DMS53 treated with DMSO at 0.1 percent for 48 hours (cell line): ENCODE results near the gene ZGRF1.
"Not testable (repeated sequence)": the region's sequence is repeated elsewhere in the genome, so short reads cannot be mapped to it uniquely, and the experiment has no call there.

Source experiments
- DNase-seq: peaks from one replicate; lab custom pipeline; 2025; ENCODE audit not compliant: unreplicated experiment; lab: John Stamatoyannopoulos, UW

ZGRF1 gene

DNA sequence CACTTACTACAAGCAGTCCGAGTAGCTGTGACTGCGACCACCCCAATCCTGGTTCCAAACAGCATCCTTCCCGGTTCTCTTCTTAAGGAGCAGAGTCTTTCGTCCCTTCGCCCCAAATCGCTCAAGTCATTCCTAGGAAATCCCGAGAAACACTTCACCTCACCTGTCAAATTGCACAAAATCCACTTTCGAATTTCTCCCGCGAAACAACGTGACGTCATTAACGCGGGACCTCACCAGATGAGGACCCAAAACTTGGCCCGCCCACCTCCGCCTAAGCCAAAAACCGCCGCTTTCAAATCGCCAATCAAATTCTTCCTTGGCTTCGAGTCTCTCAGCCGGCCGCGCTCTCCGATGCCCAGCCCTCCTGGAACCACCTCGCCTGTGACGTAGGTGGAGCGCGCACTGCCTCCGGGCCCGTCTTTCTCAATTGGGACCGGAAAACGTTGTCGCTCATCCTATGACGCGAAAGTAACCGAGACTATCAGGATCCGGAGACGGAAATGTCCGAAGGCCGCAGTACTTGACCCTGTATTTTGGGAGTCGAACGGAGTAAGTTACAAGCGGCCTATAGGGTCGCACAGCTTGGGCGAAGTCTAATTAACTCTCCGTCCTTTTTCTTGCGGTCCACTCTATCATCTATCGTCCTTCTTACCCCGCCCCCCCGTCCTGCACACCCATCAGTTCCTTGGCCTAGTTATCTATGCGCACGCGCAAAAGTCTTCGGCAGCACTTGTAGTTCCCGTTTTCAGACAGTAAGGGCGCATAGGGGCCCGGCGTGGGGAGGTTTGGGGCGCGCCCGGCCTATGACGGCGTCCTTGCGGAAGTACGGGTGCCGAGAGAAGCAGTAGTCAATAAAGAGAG lies at the start of gene ZGRF1, which contains the start of gene LARP7:
TSS of gene ZGRF1 (minus strand) at position 222 of the 864 bp plus-strand sequence. CDS start 3,733 bp downstream, outside the sequence.
TSS of gene LARP7 (plus strand) at position 456 of the 864 bp plus-strand sequence. CDS start 7,527 bp downstream, outside the sequence.
- peak; percentile 90 for DNase-seq

DNA sequence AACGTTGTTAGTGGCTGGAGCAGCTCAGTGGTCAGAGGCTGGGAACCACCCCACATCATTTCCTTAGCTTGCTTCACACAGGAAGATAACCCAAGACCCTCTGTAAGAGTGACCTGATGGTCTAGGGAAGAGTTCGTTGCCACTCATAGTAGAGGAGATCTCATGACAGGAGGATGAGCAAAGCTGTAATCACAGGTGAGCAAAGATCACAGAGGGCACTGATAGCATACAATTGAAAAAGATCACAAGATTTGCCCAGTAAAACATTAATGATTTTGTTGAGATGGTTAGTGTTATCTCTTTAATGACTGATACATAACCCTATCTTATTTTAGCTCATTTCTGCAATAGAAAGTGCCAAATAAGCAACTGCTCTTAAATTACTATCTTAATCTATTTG lies 44.3 kb upstream of the ZGRF1 start:
- DNase-seq: no peak

DNA sequence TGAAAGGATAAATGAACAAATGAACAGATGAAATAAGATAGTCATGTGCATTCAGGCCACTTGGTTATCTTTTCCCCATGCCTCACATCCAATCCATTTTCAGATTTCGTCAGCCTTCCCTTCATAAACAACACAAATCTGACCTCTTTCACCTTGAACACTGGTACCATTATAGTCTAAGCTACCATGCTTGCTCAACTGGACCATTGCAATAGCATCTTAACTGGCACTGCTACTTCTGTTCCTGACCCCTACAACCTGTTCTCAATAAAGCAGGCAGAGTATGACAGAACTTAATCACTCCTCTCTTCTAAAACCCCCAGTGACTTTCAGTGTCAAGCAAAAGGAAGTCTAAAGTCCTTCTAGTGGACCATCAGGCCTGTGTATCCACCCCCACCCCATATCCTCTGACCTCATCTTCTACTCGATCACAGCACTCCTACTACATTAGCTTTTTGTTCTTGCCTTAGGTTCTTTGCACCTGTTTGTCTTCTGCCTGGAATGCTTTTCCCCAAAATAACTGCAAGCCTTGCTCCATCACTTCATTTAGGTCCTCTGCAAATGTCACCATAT lies 40.9 kb upstream of the ZGRF1 start:
- DNase-seq: no peak

- DNase-seq: no peak
These were observed 37.7 kb upstream of the ZGRF1 start for GRCh38 chr4:112674376-112674775.

- DNase-seq: no peak
These were observed 37.0 kb upstream of the ZGRF1 start for GRCh38 chr4:112673686-112674085.

DNA sequence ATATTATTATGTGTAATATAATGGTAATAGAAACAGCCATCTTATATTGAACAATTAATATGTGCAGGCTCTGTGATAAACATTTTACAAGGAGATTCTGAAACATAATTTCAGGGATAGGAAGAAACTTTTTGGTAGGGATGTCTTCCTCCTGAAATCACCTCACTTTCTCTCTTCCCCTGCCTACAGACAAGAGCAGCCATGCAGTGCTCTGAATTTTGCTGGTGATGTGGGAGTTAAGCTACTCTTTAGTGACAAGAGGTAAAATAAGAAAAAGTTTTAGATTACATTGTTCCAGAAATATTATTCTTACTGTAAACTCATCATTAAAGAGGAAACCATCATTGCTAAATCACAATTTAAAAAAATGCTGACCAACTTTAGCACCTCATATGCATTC lies 36.4 kb upstream of the ZGRF1 start:
- DNase-seq: no peak

DNA sequence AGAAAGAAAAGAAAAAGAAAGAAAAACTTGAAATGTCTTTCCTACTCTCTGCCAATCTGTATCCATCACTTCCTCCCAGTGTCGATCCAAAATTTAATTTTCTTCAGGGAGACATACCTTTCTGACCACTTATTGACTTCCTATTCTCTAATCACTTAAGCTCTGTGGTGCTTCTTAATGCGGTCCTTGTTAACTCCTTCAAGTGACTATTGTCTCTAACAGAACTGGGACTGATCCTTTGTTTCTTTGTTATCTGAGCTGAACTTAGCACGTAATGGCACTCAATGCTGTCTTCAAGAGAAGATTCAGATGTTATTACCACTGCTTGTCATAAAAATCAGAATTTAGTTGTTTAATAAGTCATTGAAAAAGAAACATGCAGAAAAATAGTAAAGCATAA lies 31.4 kb upstream of the ZGRF1 start:
- no peak for DNase-seq

GRCh38 chr4:112664611-112665010 lies 27.9 kb upstream of the ZGRF1 start:
- DNase-seq: peak; percentile 2

GRCh38 chr4:112656115-112656514 lies 19.4 kb upstream of the ZGRF1 start:
- DNase-seq: not testable (repeated sequence)

DNA sequence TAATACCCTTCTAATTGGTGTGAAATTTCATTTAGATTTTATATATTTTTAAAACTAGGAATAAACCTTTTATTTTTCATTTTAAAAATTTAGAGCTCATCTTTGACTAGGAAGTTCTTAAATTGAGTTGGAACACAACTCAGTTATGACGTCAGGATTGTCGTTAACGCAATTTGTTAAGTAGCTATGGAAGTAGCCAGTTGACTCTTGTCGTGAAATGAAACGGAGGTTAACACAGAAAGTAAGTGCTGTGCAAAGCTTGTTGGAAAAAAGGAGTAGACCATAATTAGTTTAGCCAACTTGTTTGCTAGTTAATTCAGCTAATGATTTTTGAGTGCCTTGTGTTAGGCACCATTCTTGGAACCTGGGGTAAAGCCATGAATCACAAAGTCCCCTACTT lies 18.6 kb upstream of the ZGRF1 start:
- no peak for DNase-seq

DNA sequence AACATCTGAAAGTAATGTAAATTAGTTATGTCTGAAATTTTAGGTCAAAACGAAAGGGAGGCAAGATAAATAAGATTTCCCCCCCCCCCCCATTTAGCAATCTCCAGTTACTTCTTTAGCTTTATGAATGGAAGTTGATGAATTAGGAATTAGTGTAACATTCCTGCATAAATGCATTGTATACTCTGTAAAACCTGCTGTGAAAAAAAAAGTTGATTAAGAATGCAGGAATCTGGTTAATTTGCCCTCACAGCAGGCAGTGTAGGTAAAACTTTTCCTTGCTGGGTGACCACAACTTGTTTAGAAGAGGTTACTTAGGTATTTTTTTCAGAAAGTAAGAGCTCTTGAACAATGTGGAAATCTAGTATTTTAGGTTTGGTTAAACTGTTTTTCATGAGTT lies 15.5 kb upstream of the ZGRF1 start:
- DNase-seq: no peak

DNA sequence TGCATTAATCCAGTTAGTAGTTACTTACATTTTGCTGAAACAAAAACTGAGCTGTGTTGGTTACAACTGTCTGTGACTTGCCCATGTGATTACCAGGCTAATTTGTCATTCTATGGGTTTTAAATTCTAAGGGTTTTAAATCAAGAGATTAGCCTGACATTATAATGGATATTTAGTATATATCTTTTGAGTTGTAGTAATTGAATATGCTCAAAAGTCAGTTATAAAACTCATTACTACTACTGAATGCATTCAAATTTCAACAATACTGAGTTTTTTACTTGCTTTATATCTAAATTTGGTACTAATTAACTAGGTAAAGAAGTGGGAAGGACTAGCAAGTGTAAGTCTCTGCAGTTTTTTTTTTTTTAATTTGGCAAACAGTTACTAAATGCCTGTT lies 14.9 kb upstream of the ZGRF1 start:
- no peak for DNase-seq

DNA sequence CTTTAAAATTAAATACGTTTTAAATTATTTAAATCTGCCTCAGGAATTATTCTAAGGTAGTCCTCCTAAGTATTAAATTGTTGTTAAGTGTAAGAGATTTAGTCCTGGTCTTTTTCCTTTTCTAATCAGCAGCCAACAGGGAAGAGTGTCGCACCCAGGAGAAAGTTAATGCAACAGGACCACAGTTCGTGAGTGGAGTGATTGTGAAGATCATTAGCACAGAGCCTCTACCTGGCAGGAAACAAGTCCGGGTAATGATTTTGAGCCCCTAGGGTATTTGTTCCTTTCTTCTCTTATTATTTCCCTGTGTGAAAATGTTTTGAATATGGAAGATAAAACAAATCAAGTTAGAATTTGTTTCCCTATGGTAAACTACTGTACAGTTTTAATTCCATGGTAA lies 13.6 kb upstream of the ZGRF1 start:
- no peak for DNase-seq

DNA sequence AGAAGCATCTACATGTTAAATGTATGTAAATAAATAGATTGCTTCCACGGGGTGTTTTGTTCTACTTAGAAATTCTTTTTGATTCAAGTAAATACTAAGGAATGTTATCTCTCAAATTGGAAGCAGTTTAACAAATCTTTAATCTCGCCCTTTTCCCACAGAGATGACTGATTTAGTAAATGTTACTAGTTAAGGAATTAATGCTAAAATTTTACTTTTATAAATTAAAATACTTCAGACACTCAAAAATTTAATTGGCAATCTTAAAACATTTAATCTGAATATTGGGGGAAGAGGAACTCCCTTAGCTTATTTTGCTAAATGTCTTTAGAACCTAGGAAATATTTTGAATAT lies 12.3 kb upstream of the ZGRF1 start:
- DNase-seq: no peak

GRCh38 chr4:112648263-112649054 lies 11.8 kb upstream of the ZGRF1 start:
- no peak for DNase-seq

DNA sequence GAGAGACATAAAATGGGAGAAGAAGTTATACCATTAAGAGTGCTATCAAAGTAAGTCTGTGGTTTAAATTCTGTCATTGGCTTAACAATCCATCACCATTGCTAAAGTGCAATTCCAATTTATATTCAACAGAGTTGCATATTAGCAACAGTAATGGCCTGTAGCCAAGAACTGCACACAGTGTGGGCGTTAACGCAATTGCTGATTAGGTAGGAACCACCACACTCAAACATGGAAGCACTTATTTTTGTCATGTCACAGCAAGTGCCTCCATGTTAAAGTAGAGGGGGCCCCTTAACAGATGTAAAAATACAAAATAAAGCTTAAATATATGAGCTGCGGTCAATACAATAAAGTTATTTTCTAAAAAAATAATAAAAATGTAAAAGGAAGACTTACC lies 11.1 kb upstream of the ZGRF1 start:
- no peak for DNase-seq

- DNase-seq: no peak
These were observed 10.2 kb upstream of the ZGRF1 start for GRCh38 chr4:112646632-112647537.

GRCh38 chr4:112645541-112646329 lies 9.0 kb upstream of the ZGRF1 start:
- no peak for DNase-seq

GRCh38 chr4:112644595-112645535 lies 8.2 kb upstream of the ZGRF1 start:
- not testable (repeated sequence) for DNase-seq
